ENCODE data around the gene CLCA4.

CLCA4 gene

GRCh38 chr1:86530211-86530845, 16.6 kb upstream of the CLCA4 start:
- TF ChIP-seq CTCF (IDR thresholded peaks at IDR 0.05), result no peak

GRCh38 chr1:86537928-86538695, 8.8 kb upstream of the CLCA4 start:
- TF ChIP-seq CTCF (IDR thresholded peaks at IDR 0.05), result no peak

GRCh38 chr1:86538775-86539174, 8.1 kb upstream of the CLCA4 start:
- no peak for TF ChIP-seq CTCF (IDR thresholded peaks at IDR 0.05)

GRCh38 chr1:86541859-86542258, 5.0 kb upstream of the CLCA4 start:
- TF ChIP-seq CTCF (IDR thresholded peaks at IDR 0.05), result no peak

GRCh38 chr1:86542631-86543030, 4.2 kb upstream of the CLCA4 start:
- no peak for TF ChIP-seq CTCF (IDR thresholded peaks at IDR 0.05)

GRCh38 chr1:86548839-86549238, 2.0 kb downstream of the CLCA4 start:
- no peak for TF ChIP-seq CTCF (IDR thresholded peaks at IDR 0.05)

- no peak for TF ChIP-seq CTCF (IDR thresholded peaks at IDR 0.05)
Measured at GRCh38 chr1:86551305-86551704, 4.4 kb downstream of the CLCA4 start.
